ENCODE measurements around the gene GLYATL3. TPM values are rescaled to one million over a fixed set of nuclear protein-coding genes. Genes with fewer than 3 reads are reported as not detected.

Gene GLYATL3
- total and polyA plus RNA-seq, 8 donors, result not detected

GRCh38 chr6:49522710-49523593 is 23.2 kb downstream of the GLYATL3 start:
- Histone ChIP-seq H3K36me3 (no peaks in the 10 kb centered on the region), H3K27ac (peak overlapping the region in 1 of 5 donors; percentile 40), H3K9me3 (no peaks in the 10 kb centered on the region), H3K4me3 (no peak overlapping the region), H3K4me1 (peaks cover 4 to 16% (median 6%) of the 10 kb centered on the region in 4 donors), H3K27me3 (no peaks in the 10 kb centered on the region)
- TF ChIP-seq, protein P1, sequence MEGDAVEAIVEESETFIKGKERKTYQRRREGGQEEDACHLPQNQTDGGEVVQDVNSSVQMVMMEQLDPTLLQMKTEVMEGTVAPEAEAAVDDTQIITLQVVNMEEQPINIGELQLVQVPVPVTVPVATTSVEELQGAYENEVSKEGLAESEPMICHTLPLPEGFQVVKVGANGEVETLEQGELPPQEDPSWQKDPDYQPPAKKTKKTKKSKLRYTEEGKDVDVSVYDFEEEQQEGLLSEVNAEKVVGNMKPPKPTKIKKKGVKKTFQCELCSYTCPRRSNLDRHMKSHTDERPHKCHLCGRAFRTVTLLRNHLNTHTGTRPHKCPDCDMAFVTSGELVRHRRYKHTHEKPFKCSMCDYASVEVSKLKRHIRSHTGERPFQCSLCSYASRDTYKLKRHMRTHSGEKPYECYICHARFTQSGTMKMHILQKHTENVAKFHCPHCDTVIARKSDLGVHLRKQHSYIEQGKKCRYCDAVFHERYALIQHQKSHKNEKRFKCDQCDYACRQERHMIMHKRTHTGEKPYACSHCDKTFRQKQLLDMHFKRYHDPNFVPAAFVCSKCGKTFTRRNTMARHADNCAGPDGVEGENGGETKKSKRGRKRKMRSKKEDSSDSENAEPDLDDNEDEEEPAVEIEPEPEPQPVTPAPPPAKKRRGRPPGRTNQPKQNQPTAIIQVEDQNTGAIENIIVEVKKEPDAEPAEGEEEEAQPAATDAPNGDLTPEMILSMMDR (IDR thresholded peaks at IDR 0.05), result no peak
- peak in 2 of 3 donors; percentile 40 to 53 for TF ChIP-seq POLR2AphosphoS5 (IDR thresholded peaks at IDR 0.05)
- intact Hi-C loops (cut with DNase I; ENCODE audit: low total_unique reads), result loop anchor here (10.0 kb wide), 2 partner anchors 82 to 322 kb away; no protein-coding TSS in a partner anchor
- DNase-seq, result peak in 1 of 2 donors; percentile 72
- 28 to 56% (median 45%) methylated on average over 7 of the region's 7 CpGs for WGBS, 5 donors

DNA sequence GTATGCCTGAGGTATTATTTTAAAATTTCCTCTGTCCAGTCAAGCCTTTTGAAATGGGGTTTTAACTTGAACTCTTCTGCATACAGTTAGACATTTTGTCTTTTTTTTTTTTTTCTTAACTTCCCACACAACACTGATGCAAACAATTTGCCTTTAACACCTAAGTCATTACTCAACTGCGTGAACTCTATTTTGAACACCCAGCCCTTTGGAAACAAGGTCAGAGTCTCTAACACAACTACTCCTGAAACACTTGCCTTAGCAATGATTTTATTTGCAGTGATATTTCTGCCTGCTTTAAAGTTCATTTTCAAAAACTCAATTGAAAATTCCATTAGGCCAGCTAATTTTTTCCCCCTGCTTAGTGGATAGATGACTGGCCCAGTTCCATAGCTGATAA is 24.2 kb downstream of the GLYATL3 start:
- intact Hi-C loops (cut with DNase I; ENCODE audit: low total_unique reads), result loop anchor here (10.0 kb wide), 2 partner anchors 81 to 321 kb away; no protein-coding TSS in a partner anchor
- Histone ChIP-seq H3K9me3 (no peaks in the 10 kb centered on the region), H3K4me3 (no peak overlapping the region), H3K36me3 (no peaks in the 10 kb centered on the region), H3K27ac (no peak overlapping the region), H3K27me3 (no peaks in the 10 kb centered on the region), H3K4me1 (peaks cover 4 to 16% (median 6%) of the 10 kb centered on the region in 4 donors)
- 74 to 92% (median 81%) methylated on average over 1 of the region's 1 CpG for WGBS, 5 donors
- DNase-seq, result no peak
- TF ChIP-seq EP300 (IDR thresholded peaks at IDR 0.05) (no peak), POLR2A (IDR thresholded peaks at IDR 0.05) (no peak), POLR2AphosphoS5 (IDR thresholded peaks at IDR 0.05) (no peak)
- TF ChIP-seq, protein P1 (IDR thresholded peaks at IDR 0.05), result no peak

DNA sequence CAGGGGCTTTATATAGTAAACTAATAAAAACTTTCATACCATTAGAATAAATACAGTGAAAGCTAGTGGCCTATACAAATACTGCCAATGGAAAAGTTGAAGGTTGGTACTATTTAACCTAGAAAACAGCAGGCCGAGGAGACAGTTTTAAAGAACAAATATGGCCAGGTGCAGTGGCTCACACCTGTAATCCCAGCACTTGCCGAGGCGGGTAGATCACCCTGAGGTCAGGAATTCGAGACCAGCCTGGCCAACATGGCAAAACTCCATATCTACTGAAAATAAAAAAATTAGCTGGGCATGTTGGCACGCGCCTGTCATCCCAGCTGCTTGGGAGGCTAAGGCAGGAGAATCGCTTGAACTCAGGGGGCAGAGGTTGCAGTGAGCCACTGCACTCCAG is 24.8 kb downstream of the GLYATL3 start:
- Histone ChIP-seq H3K36me3 (no peaks in the 10 kb centered on the region), H3K9me3 (no peaks in the 10 kb centered on the region), H3K27me3 (no peaks in the 10 kb centered on the region), H3K27ac (no peak overlapping the region), H3K4me3 (no peak overlapping the region), H3K4me1 (peaks cover 4 to 16% (median 6%) of the 10 kb centered on the region in 4 donors)
- WGBS, 5 donors, result 42 to 73% (median 59%) methylated on average over 7 of the region's 7 CpGs
- TF ChIP-seq EP300 (IDR thresholded peaks at IDR 0.05) (no peak), POLR2A (IDR thresholded peaks at IDR 0.05) (no peak)
- TF ChIP-seq, protein P1 (IDR thresholded peaks at IDR 0.05), result no peak
- DNase-seq, result no peak
- intact Hi-C loops (cut with DNase I; ENCODE audit: low total_unique reads), result loop anchor here (10.0 kb wide), 2 partner anchors 80 to 320 kb away; no protein-coding TSS in a partner anchor

DNA sequence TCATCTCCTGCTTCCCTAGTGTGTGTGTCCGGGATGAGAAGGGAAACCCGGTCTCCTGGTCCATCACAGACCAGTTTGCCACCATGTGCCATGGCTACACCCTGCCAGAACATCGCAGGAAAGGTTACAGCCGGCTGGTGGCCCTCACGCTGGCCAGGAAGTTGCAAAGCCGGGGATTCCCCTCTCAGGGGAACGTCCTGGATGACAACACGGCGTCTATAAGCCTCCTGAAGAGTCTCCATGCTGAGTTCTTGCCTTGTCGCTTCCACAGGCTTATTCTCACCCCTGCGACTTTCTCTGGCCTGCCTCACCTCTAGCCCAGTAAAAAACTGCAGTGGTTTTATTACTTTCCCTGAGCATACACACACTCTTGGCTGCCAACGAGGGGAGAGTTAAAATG is 26.9 kb downstream of the GLYATL3 start:
- no peak for DNase-seq
- Histone ChIP-seq H3K27ac (no peak overlapping the region), H3K4me1 (peaks cover 4 to 16% (median 6%) of the 10 kb centered on the region in 4 donors), H3K4me3 (no peak overlapping the region), H3K36me3 (no peaks in the 10 kb centered on the region), H3K27me3 (no peaks in the 10 kb centered on the region), H3K9me3 (no peaks in the 10 kb centered on the region)
- WGBS, 5 donors, result 69 to 88% (median 85%) methylated on average over 12 of the region's 12 CpGs
- intact Hi-C loops (cut with DNase I; ENCODE audit: low total_unique reads), result loop anchor here (10.0 kb wide), 2 partner anchors 78 to 318 kb away; no protein-coding TSS in a partner anchor
- TF ChIP-seq EP300 (IDR thresholded peaks at IDR 0.05) (no peak), POLR2AphosphoS5 (IDR thresholded peaks at IDR 0.05) (no peak), POLR2A (IDR thresholded peaks at IDR 0.05) (no peak)
- TF ChIP-seq, protein P1 (IDR thresholded peaks at IDR 0.05), result no peak
